NK-92 (cell line): ENCODE results near the gene BACH2.

Source experiments
- DNase-seq: peaks from one replicate; lab custom pipeline; 2025; ENCODE audit not compliant: unreplicated experiment; lab: John Stamatoyannopoulos, UW

BACH2 gene

GRCh38 chr6:90238496-90239266 lies 58.0 kb downstream of the BACH2 start:
- no peak for DNase-seq

- DNase-seq, result no peak
Observed at GRCh38 chr6:90237350-90237990, 59.2 kb downstream of the BACH2 start.

DNA sequence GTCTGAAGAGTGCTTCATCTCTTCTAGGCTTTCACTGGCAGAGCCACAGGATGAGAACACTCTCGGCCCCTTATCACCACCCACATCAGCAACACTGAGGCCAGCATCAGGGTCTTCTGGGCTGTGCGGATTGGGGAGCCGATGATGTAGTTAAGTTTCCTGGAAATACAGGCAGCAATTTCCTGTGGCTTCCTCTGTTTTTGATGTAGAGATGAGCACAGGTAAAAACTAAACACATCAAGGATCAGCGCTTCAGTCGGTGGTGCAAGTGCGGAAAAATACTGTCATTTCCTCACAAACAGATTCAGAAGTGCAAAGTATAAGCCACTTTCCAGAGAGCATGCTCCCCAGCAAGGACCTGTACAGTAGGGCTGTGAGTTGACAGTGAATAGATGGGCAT lies 62.6 kb downstream of the BACH2 start:
- DNase-seq, result no peak

GRCh38 chr6:90233213-90233612 lies 63.4 kb downstream of the BACH2 start:
- DNase-seq, result no peak

DNA sequence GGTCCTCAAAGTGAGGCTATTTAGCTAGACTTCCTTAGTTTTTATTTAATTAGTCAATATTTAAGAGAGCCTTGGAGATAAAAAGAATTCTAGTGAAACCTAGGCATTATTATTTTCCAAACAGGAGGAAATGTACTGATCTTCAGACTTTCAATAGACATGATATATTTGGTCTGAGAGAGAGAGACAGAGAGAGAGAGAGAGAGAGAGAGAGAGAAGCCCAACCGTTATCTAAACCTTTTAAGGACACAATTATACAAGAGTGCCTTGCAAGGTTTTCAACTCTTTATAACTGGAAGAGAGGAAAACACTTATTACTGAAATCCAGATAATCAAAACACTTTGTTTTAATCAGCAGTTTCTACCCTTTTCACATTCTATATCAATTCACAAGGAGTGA lies 64.8 kb downstream of the BACH2 start:
- no peak for DNase-seq

DNA sequence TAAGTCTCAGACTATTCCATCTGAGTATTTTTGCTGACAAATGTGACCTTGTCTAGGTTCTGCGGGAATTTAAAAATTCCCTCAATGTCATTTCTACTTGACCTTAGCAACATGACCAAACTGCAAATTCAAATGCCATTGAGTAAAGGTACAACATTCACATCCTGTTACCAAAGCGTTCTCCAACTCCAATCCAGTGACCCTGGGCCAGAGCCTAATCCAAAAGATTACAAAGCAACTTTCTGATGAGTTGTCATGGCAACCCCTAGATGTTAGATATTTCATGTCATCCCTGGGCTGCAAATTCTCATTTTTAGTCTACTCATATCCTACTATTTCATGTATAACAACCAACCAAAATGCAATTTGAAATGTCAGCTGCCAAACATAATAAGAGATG lies 65.3 kb downstream of the BACH2 start:
- no peak for DNase-seq

- DNase-seq, result no peak
Observed at GRCh38 chr6:90230548-90231215, 66.0 kb downstream of the BACH2 start.

- no peak for DNase-seq
Observed at GRCh38 chr6:90229331-90230010, 67.2 kb downstream of the BACH2 start.

- DNase-seq, result no peak
Observed at GRCh38 chr6:90227673-90228072, 69.0 kb downstream of the BACH2 start.

GRCh38 chr6:90227213-90227612 lies 69.4 kb downstream of the BACH2 start:
- DNase-seq, result no peak

- no peak for DNase-seq
Observed at GRCh38 chr6:90226257-90226656, 70.4 kb downstream of the BACH2 start.

GRCh38 chr6:90224196-90224595 lies 72.4 kb downstream of the BACH2 start:
- DNase-seq, result no peak

DNA sequence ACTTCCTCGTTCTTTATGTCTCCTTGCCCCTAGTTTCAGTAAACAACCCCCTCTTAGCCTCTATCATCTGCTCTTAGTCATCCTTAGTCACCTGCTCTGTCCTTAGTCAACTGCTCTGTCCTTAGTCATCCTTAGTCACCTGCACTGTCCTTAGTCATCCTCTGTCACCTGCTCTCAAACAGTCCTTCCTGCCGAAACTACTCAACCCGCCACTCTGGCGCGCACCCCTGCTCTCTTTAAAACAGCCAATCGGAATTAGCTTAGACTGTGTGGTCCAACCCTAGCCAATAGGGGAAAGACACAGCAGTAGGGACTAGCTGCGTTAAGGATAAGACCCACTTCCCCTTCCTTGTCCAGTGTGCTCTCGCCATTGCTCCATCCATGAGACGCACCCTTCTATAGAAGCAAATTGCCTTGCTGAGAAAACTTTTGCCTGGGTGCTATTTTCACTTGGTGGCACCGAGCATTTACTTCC lies 73.9 kb downstream of the BACH2 start:
- DNase-seq, result no peak

DNA sequence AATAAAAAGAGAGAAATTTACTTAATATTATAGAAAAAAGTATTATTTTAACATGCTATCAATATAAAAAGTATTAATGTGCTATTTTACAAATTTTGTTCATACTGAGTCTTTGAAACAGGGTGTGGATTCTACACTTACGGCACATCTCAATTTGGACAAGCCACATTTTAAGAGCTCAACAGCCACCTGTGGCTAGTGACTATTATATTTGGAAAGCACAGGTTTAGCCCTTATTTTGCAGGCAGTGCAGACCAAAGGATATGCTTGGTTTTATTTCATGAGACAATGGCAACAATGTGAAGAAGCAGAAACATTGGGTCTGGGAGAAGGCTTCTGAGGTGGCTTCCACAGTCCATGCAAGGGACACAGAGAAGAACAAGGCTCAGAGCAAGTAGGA lies 74.6 kb downstream of the BACH2 start:
- DNase-seq, result no peak

DNA sequence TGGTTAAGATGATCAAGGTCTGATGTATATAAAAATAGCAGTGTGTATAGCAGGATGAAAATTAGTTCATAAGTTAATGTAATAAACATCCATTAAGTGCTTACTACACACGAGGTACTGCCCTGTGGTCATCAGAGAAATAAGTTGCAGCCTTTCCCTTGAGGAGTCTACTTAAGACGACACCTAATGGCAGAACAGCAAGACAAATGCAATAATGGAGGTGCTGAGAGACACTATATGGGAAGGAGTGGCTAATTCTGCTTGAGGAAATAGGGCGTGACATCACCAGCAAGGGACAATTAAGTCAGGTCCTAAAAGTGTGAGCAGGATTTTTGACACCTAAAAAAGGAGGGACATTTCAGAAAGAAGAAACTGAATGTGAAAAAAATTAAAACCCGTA lies 75.2 kb downstream of the BACH2 start:
- DNase-seq, result no peak

GRCh38 chr6:90220273-90220672 lies 76.4 kb downstream of the BACH2 start:
- DNase-seq, result no peak

GRCh38 chr6:90219209-90219985 lies 77.2 kb downstream of the BACH2 start:
- DNase-seq, result no peak

- no peak for DNase-seq
Observed at GRCh38 chr6:90218959-90219208, 77.8 kb downstream of the BACH2 start.

- no peak for DNase-seq
Observed at GRCh38 chr6:90217506-90218127, 79.0 kb downstream of the BACH2 start.

- DNase-seq, result no peak
Observed at GRCh38 chr6:90216072-90216977, 80.3 kb downstream of the BACH2 start.
